Retina (tissue), 1 donor: ENCODE results near the gene PTGFRN.
"Not testable (repeated sequence)": the region's sequence is repeated elsewhere in the genome, so short reads cannot be mapped to it uniquely, and the experiment has no call there.

Source experiments
- DNase-seq: peaks from one replicate; pipeline ENCODE4 v3.0.0-alpha.2; 2016

PTGFRN gene

GRCh38 chr1:116918714-116919357 is 9.1 kb downstream of the PTGFRN start:
- DNase-seq = no peak

GRCh38 chr1:116919802-116920201 is 10.1 kb downstream of the PTGFRN start:
- no peak for DNase-seq

- DNase-seq = no peak
Observed at GRCh38 chr1:116920211-116920610, 10.5 kb downstream of the PTGFRN start.

DNA sequence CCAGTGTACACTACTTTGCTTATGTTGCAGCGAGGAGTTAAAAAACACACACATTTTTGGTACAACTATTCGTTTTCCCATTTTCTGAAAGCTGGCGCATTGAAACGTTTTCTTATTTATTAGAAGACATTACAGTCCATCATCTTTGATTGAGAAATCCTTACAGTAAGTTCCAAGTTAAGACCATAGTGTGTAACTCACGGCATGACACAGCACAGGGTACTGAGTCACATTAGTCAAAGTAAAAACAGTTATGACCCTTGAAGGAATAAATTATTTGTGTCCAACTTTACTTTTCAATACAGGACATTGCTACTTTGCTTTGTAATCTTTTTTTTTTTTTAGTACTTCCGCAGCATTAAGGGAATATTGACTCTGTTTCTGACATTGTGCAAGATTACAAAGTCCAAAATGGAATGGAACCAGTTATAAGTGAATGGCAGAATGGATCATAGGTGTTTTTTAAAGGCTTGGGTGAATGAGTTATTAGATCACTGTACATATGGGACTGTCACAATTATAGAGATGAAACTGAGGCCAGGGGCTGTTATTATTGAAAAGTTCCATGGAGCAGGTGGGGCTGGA is 11.7 kb downstream of the PTGFRN start:
- no peak for DNase-seq

DNA sequence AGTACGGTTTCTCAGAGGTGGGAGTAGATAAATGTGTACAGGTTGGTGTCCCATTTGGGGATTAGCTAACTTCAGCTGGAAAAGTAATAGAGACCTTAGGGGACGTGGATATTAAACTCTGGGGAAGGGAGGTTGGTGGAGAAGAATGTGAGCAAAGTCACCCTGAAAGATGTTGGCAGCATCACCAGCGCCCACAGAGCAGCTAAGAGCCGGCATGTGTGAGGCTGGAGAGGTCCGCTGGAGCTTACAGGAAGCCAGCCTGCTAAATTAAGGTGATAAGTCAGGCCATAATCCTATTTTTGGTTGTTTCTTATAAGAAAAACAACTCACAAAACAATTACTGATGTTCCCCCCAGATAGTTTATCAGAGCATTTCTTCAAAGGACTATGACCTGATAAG is 12.2 kb downstream of the PTGFRN start:
- no peak for DNase-seq

GRCh38 chr1:116923421-116923820 is 13.7 kb downstream of the PTGFRN start:
- DNase-seq = no peak

DNA sequence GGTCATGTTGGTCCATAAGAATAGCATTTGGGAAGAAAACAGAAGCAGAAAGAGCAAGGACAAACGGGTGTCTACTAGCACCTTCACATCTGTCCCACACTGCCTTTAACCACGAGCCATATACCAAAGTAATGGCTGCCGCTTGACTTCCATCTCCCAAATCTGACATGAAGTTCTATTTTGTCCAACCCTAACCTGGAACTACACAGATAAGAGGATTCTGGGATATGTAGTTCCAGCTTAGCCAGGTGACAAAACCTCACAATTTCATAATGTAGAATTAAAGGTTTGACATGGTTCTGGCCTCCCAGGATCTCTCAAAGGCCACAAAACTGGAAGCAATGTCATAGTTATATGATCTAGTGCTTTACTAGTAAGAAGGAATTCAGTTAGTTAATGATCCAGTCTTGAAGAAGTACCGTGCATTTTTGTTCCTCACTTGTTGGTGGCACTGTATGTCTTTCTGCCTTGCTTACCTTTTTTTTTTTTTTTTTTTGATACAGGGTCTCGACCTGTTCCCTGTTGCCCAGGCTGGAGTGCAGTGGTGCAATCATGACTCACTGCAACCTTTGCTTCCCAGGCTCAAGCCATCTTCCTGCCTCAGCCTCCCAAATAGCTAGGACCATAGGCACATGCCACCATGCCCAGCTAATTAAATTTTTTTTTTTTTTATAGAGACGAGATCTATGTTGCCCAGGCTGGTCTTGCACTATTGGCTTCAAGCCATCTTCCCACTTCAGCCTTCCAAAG is 17.5 kb downstream of the PTGFRN start:
- no peak for DNase-seq

- DNase-seq = no peak
Observed at GRCh38 chr1:116929961-116930592, 20.4 kb downstream of the PTGFRN start.

GRCh38 chr1:116931016-116931918 is 21.6 kb downstream of the PTGFRN start:
- DNase-seq = no peak

DNA sequence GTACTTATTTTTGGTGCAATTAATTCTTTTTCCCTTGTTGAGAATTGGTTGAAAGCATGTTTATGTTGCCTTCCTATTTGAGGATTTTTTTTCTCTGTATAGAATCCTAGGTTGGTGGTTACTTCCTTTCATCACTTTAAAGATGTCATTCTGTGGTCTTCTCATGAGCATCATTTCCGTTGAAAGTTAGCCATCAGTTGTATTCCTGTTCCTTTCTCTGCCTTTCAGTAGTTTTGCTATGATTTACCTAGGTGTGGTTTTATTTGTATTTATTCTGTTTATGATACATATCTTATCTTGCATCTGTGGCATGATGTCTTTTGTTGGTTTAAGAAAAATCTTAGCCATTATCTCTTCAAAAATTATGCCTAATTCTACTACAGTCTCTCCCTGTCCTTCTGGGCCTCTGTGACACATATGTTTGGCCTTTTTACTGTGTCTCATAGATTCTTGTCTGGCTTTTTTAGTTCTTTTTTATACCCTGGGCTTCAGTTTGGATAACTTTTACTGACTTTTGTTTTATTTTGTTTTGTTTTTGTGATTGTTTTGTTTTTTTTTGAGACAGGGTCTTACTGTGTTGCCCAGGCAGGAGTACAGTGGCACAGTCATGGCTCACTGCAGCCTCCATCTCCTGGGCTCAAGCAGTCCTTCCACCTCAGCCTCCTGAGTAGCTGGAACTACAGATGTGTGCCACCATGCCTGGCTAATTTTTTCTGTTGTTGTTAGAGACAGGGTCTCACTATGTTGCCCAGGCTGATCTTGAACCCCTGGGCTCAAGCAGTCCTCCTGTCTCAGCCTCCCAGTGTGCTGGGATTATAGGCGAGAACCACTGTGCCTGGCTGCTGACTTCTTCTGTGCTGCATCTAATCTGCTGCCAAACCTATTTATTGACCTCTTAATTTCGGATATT is 24.1 kb downstream of the PTGFRN start:
- DNase-seq = no peak

DNA sequence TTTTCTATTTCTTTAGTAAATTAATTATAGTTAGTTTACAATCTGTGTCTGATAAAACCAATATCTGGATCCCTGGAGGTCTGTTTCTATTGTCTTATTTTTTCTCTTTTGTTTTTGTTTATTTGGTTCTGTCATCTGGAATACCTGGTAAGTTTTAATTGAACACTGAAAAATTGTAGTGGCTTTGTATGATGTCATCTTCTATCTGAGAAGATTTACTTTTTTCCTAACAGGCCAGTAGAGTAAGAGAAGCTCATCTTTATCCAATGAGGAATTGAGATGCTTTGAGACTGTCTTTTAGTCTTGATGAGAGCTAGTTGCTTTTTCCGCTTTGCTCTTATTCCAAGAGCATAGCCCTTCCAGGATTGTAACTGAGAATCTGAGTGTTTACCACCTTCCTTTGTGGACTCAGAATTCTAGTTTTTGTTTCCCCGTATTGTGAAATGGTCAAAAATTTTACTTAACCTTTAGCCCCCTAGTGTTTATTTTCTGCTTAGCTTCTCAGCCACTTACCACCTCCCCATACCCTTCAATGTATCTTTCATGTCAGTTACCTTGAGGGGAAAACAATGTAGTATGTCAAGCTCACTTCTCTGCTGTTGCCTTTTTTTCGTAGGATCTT is 25.0 kb downstream of the PTGFRN start:
- no peak for DNase-seq

DNA sequence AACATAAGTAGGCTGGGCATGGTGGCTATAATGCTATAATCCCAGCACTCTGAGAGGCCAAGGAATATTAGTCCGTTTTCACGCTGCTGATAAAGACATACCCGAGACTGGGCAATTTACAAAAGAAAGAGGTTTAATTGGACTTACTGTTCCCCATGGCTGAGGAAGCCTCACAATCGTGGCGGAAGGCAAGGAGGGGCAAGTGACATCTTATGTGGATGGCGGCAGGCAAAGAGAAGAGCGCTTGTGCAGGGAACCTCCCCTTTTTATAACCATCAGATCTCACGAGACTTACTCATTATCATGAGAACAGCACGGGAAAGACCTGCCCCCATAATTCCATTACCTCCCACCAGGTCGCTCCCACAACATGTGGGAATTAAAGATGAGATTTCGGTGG is 28.5 kb downstream of the PTGFRN start:
- no peak for DNase-seq

GRCh38 chr1:116939780-116940543 is 30.2 kb downstream of the PTGFRN start:
- not testable (repeated sequence) for DNase-seq

DNA sequence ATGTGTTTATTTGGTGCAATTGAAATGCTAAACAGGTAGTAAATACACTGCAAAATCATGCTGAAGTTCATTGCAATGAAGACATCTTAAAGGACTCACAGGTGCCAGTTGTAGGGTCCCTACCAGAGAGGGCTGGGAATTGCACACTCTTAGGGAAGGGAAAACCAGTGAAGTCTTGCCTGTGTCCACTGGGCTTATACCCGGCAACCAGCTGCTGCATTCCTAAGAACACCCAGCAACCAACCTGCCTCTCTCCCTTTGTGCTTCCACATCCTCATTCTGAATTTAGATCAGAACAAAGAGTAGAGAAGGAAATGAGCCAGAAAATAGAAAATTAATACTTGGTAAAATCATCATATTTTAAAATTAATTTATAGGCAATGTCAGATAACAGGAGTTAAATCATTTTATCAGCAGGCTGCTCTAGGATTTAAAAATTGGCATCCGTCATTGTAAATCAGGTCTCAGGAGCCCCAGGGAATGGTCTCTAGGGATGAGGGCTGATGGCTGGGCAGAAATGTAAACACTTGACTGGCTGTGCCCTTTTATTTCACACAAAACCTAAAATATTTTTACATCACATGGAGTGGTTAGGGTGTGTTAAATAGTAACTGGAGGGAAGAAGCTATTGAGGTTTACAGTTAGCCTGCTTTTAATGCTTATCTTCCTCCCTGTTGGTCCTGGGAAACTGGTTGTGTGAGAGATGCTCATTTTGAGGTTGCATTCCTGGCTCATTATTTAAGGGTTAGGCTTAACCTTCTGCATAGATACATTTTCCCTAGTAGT is 31.3 kb downstream of the PTGFRN start:
- DNase-seq = no peak

DNA sequence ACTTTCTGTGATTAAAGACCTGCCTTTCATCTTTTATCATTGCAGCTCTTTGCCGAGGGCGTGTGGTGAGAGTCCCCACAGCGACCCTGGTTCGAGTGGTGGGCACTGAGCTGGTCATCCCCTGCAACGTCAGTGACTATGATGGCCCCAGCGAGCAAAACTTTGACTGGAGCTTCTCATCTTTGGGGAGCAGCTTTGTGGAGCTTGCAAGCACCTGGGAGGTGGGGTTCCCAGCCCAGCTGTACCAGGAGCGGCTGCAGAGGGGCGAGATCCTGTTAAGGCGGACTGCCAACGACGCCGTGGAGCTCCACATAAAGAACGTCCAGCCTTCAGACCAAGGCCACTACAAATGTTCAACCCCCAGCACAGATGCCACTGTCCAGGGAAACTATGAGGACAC is 32.0 kb downstream of the PTGFRN start:
- DNase-seq = no peak

GRCh38 chr1:116942344-116942743 is 32.6 kb downstream of the PTGFRN start:
- no peak for DNase-seq

- DNase-seq = no peak
Observed at GRCh38 chr1:116943438-116943837, 33.7 kb downstream of the PTGFRN start.

- DNase-seq = no peak
Observed at GRCh38 chr1:116944613-116945012, 34.9 kb downstream of the PTGFRN start.

- no peak for DNase-seq
Observed at GRCh38 chr1:116945421-116945820, 35.7 kb downstream of the PTGFRN start.
